Endometrial microvascular endothelial cells (primary cell): ENCODE measurements around the gene NRSN2. TPM values are rescaled to one million over a fixed set of nuclear protein-coding genes. Genes with fewer than 3 reads are reported as not detected.

ENCODE experiments used
- total RNA-seq: library from RNA; depleted of rRNA; stranded (reverse); fragments of >200 nt; gene quantifications from one replicate; pipeline ENCODE4 v1.2.3, GENCODE V29; 2015; ENCODE audit errors: inconsistent ontology term

The NRSN2 gene
- total RNA-seq, 1 donor from 2014 or later = 47.8 TPM

Other genes starting within 250 kb of the NRSN2 start
- not detected for gene DEFB126, start 204.5 kb upstream of the NRSN2 start, total RNA-seq
- gene DEFB127, start 189.7 kb upstream of the NRSN2 start, total RNA-seq = not detected
- gene DEFB128, start 157.4 kb upstream of the NRSN2 start, total RNA-seq = not detected
- not detected for gene DEFB129, start 119.9 kb upstream of the NRSN2 start, total RNA-seq
- gene DEFB132, start 89.4 kb upstream of the NRSN2 start, total RNA-seq = not detected
- gene C20orf96, start 56.4 kb upstream of the NRSN2 start, total RNA-seq = 3.8 TPM
- gene ZCCHC3, start 49.5 kb upstream of the NRSN2 start, total RNA-seq = 13.2 TPM
- gene SOX12, start 21.6 kb upstream of the NRSN2 start, total RNA-seq = 10.6 TPM
- 51.4 TPM for gene TRIB3, start 33.6 kb downstream of the NRSN2 start, total RNA-seq
- gene RBCK1, start 61.2 kb downstream of the NRSN2 start, total RNA-seq = 104 TPM
- 34.8 TPM for gene TBC1D20, start 115.4 kb downstream of the NRSN2 start, total RNA-seq
- gene CSNK2A1, start 196.7 kb downstream of the NRSN2 start, total RNA-seq = 102 TPM